Endothelial cell of umbilical vein (primary cell): Measurements from ENCODE around the gene PFKFB3. TPM values are rescaled to one million over a fixed set of nuclear protein-coding genes. Genes with fewer than 3 reads are reported as not detected.

ENCODE experiments used
- BruUV-seq: library from RNA; stranded (reverse); fragments of 400-500 nt; replicated peaks from 2 replicates; lab custom pipeline; 2021; lab: Mats Ljungman, UMichigan
- CTCF ChIA-PET: fragments of 300-600, 350-600 bp; sonication (Branson Sonifier 250); formaldehyde crosslinking; loops from one replicate; lab custom pipeline; 2021; ENCODE audit warnings: antibody characterized with exemption, inconsistent platforms; lab: Charles Lee
- POLR2A ChIA-PET: fragments of 300-600, 350-600 bp; sonication (Branson Sonifier 250); formaldehyde crosslinking; loops from one replicate; lab custom pipeline; 2021; ENCODE audit warnings: antibody characterized with exemption, inconsistent platforms; lab: Charles Lee
- DNase-seq: peaks from one replicate; pipeline ENCODE4 v3.0.0-alpha.2; 2011; ENCODE audit warnings: low read depth, low spot score
- FAIRE-seq: peaks from 2 replicates; lab custom pipeline; 2011; peaks lifted over from hg19 to GRCh38; lab: Jason Lieb, UNC
- H2AFZ ChIP-seq: 2 replicates; pipeline ENCODE4 v1.6.0; 2012; ENCODE audit warnings: low read depth, low read length, control low read depth, inconsistent platforms
- H3K27ac ChIP-seq: 2 replicates; pipeline ENCODE4 v1.5.1; 2011; ENCODE audit warnings: low read depth, mild to moderate bottlenecking, control low read depth, low read length, moderate library complexity; ENCODE audit not compliant: insufficient read depth
- H3K27me3 ChIP-seq, 2 experiments: 2 replicates each; pipeline versions ENCODE4 v1.6.0 to v1.6.1; 2011; ENCODE audit warnings: low read length in 2 of 2, mixed read lengths in 1 of 2; ENCODE audit not compliant: control insufficient read depth in 2 of 2, insufficient read depth in 2 of 2
- H3K36me3 ChIP-seq, 2 experiments: 2 replicates in 1 of 2; 3 replicates in 1 of 2; pipeline ENCODE4 v1.5.1; 2011; ENCODE audit warnings: low read length in 2 of 2, mild to moderate bottlenecking in 1 of 2, moderate library complexity in 1 of 2; ENCODE audit not compliant: control insufficient read depth in 2 of 2, insufficient read depth in 2 of 2; ENCODE audit errors: extremely low read depth in 1 of 2
- H3K4me1 ChIP-seq: 3 replicates; pipeline ENCODE4 v1.5.1; 2011; ENCODE audit warnings: mild to moderate bottlenecking, low read length; ENCODE audit not compliant: control insufficient read depth, insufficient read depth; ENCODE audit errors: extremely low read depth
- H3K4me2 ChIP-seq: 2 replicates; pipeline ENCODE4 v1.6.1; 2011; ENCODE audit warnings: low read length, control low read depth, mixed read lengths; ENCODE audit not compliant: insufficient read depth
- H3K4me3 ChIP-seq, 3 experiments: fragments of 200-600 bp in 1 of 3; sonication (generic), shearing (Covaris generic) in 1 of 3; replicated peaks in 1 of 3; 2 replicates each; pipeline ENCODE4 v1.5.1; 2011 to 2016; ENCODE audit warnings: control low read depth in 3 of 3, low read length in 3 of 3, mild to moderate bottlenecking in 2 of 3, inconsistent platforms in 1 of 3, low read depth in 1 of 3, moderate library complexity in 1 of 3; ENCODE audit not compliant: insufficient read depth in 1 of 3
- H3K79me2 ChIP-seq: 2 replicates; pipeline ENCODE4 v1.6.0; 2012; ENCODE audit warnings: low read length, inconsistent platforms; ENCODE audit not compliant: control insufficient read depth, insufficient read depth
- H3K9ac ChIP-seq: replicated peaks from 2 replicates; pipeline ENCODE3; 2011; ENCODE audit warnings: low read length, control low read depth; ENCODE audit not compliant: insufficient read depth; ENCODE audit errors: extremely low read depth
- H3K9me1 ChIP-seq: replicated peaks from 3 replicates; pipeline ENCODE4 v1.6.0; 2011; ENCODE audit warnings: mild to moderate bottlenecking, low read length; ENCODE audit not compliant: control insufficient read depth, insufficient read depth; ENCODE audit errors: extremely low read depth
- H3K9me3 ChIP-seq: replicated peaks from 2 replicates; pipeline ENCODE4 v1.5.1; 2012; ENCODE audit warnings: low read length, inconsistent platforms; ENCODE audit not compliant: control insufficient read depth, insufficient read depth
- H4K20me1 ChIP-seq: replicated peaks from 2 replicates; pipeline ENCODE3; 2011; ENCODE audit warnings: mild to moderate bottlenecking, low read length; ENCODE audit not compliant: control insufficient read depth, insufficient read depth; ENCODE audit errors: extremely low read depth
- EZH2 ChIP-seq: IDR thresholded peaks from 2 replicates; pipeline ENCODE4 v1.6.1; 2012; ENCODE audit warnings: borderline replicate concordance, low read depth, mild to moderate bottlenecking, moderate library complexity, low read length, inconsistent platforms; ENCODE audit not compliant: severe bottlenecking
- FOS ChIP-seq: IDR thresholded peaks from 2 replicates; pipeline ENCODE4 v1.6.1; 2011; ENCODE audit warnings: mild to moderate bottlenecking, low read length, moderate library complexity, borderline replicate concordance; ENCODE audit not compliant: insufficient read depth
- GATA2 ChIP-seq: IDR thresholded peaks from 2 replicates; pipeline ENCODE4 v1.7.0; 2011; ENCODE audit warnings: low read depth, mild to moderate bottlenecking, moderate library complexity, mixed read lengths, low read length; ENCODE audit not compliant: insufficient read length, insufficient read depth
- JUN ChIP-seq: IDR thresholded peaks from 2 replicates; pipeline ENCODE4 v1.6.1; 2011; ENCODE audit warnings: borderline replicate concordance, low read depth; ENCODE audit not compliant: insufficient read length, insufficient read depth
- MAX ChIP-seq: IDR thresholded peaks from 2 replicates; pipeline ENCODE4 v1.6.1; 2011; ENCODE audit not compliant: insufficient read depth, insufficient read length
- MYC ChIP-seq: IDR thresholded peaks from one replicate; pipeline ENCODE4 v1.6.1; 2011; ENCODE audit warnings: mild to moderate bottlenecking, low read depth, low read length
- POLR2A ChIP-seq: IDR thresholded peaks from 2 replicates; pipeline ENCODE4 v1.6.1; 2012; ENCODE audit warnings: low read depth, mild to moderate bottlenecking, control low read depth, low read length
- POLR2AphosphoS5 ChIP-seq: IDR thresholded peaks from 2 replicates; pipeline ENCODE4 v1.6.1; 2012; ENCODE audit warnings: low read depth, mild to moderate bottlenecking, control low read depth, low read length, moderate library complexity; ENCODE audit not compliant: insufficient read depth
- dilution Hi-C: fragments of 300-500 bp; cut with MboI; formaldehyde crosslinking; loops from one replicate; pipeline ENCODE4 v1.15.0; 2019; ENCODE audit warnings: low sequenced_read_pairs; ENCODE audit not compliant: extremely low pct_ligation_motif_present
- intact Hi-C: fragments of 100-400 bp; cut with micrococcal nuclease; formaldehyde crosslinking; loops from one replicate; pipeline ENCODE4 v1.10.0; 2022
- polyA plus RNA-seq, 4 experiments: library from polyadenylated mRNA; depleted of rRNA in 3 of 4; stranded (reverse) in 3 of 4; unstranded in 1 of 4; fragments of >200 nt; gene quantifications; 2 replicates each; pipeline versions ENCODE4 v1.2.1 to v1.2.3, GENCODE V29; 2011 to 2012; ENCODE audit warnings: missing spikeins in 1 of 4
- total RNA-seq: library from RNA; stranded (reverse); gene quantifications from 2 replicates; pipeline ENCODE4 v1.2.3, GENCODE V29; 2021
- TF ChIP-seq, protein P1 (sequence below), 2 donors: IDR thresholded peaks; 1 replicate in 1 of 2; 2 replicates in 1 of 2; pipeline ENCODE4 v1.5.1; 2011; ENCODE audit warnings: low read length in 2 of 2, mild to moderate bottlenecking in 2 of 2, moderate library complexity in 2 of 2, control low read depth in 1 of 2, inconsistent platforms in 1 of 2, low read depth in 1 of 2; ENCODE audit not compliant: insufficient read depth in 1 of 2; ENCODE audit errors: extremely low read depth in 1 of 2

The PFKFB3 gene
- total and polyA plus RNA-seq, 2 donors (not counting 3 experiments of a cell fraction or from before 2014, with no cell fraction given), result 15.8 to 33.7 TPM

GRCh38 chr10:6299234-6299633 is 96.5 kb downstream of the PFKFB3 start:
- dilution Hi-C loops (no loop called here), intact Hi-C loops (no loop called here)
- H3K4me3 ChIP-seq, result no peak overlapping the region
- H3K36me3 ChIP-seq, result no peaks in the 10 kb centered on the region
- DNase-seq (no peak), FAIRE-seq (no peak)
- CTCF ChIA-PET, result no interaction called here
- H2AFZ ChIP-seq, result no peak overlapping the region
- H3K27ac ChIP-seq, result no peak overlapping the region
- H4K20me1 ChIP-seq, result no peaks in the 10 kb centered on the region
- H3K79me2 ChIP-seq, result no peaks in the 10 kb centered on the region
- H3K27me3 ChIP-seq, result no peaks in the 10 kb centered on the region
- H3K4me1 ChIP-seq, result no peaks in the 10 kb centered on the region
- H3K9ac ChIP-seq, result no peak overlapping the region
- no peaks in the 10 kb centered on the region for H3K9me1 ChIP-seq
- BruUV-seq, result no TSS peak
- TF ChIP-seq POLR2A, result no peak
- no peak for TF ChIP-seq POLR2AphosphoS5
- TF ChIP-seq EZH2, result no peak
- no peak for TF ChIP-seq MYC
- TF ChIP-seq FOS, result no peak
- no peak for TF ChIP-seq GATA2
- TF ChIP-seq, protein P1, sequence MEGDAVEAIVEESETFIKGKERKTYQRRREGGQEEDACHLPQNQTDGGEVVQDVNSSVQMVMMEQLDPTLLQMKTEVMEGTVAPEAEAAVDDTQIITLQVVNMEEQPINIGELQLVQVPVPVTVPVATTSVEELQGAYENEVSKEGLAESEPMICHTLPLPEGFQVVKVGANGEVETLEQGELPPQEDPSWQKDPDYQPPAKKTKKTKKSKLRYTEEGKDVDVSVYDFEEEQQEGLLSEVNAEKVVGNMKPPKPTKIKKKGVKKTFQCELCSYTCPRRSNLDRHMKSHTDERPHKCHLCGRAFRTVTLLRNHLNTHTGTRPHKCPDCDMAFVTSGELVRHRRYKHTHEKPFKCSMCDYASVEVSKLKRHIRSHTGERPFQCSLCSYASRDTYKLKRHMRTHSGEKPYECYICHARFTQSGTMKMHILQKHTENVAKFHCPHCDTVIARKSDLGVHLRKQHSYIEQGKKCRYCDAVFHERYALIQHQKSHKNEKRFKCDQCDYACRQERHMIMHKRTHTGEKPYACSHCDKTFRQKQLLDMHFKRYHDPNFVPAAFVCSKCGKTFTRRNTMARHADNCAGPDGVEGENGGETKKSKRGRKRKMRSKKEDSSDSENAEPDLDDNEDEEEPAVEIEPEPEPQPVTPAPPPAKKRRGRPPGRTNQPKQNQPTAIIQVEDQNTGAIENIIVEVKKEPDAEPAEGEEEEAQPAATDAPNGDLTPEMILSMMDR (IDR thresholded peaks at IDR 0.05; ENCODE audit: extremely low read depth in 1 of 2, insufficient read depth in 1 of 2, low read depth in 1 of 2, low read length in 2 of 2), result no peak
- TF ChIP-seq JUN, result no peak
- no peak for TF ChIP-seq MAX
- POLR2A ChIA-PET, result no interaction called here
- H3K9me3 ChIP-seq, result no peaks in the 10 kb centered on the region
- no peak overlapping the region for H3K4me2 ChIP-seq
